HepG2 (cell line): Measurements from ENCODE around the gene MPZL3. TPM values are rescaled to one million over a fixed set of nuclear protein-coding genes. Genes with fewer than 3 reads are reported as not detected.

Experiments used
- ATAC-seq: fragments of 200-7000 bp; cut with Tn5 transposase; 3 replicates; pipeline ENCODE4 v1.9.1; 2020; ENCODE audit warnings: mild to moderate bottlenecking, moderate library complexity
- BruUV-seq: library from RNA; stranded (reverse); fragments of 400-500 nt; replicated peaks from 2 replicates; lab custom pipeline; 2021; lab: Mats Ljungman, UMichigan
- CTCF ChIA-PET: fragments of 300-600 bp; formaldehyde crosslinking; extraction: SDS; loops from one replicate; lab custom pipeline; 2021; ENCODE audit warnings: low total read pairs, inconsistent platforms, low intra/inter-chr PET ratio; lab: Yijun Ruan, JAX
- POLR2A ChIA-PET: fragments of 350-600 bp; sonication (Branson Sonifier 250); formaldehyde crosslinking; loops from one replicate; lab custom pipeline; 2020; ENCODE audit warnings: antibody characterized with exemption, inconsistent platforms; lab: Yijun Ruan, JAX
- DNase-seq: peaks from one replicate; pipeline ENCODE4 v3.0.0-alpha.2; 2015; ENCODE audit warnings: low spot score
- FAIRE-seq: peaks from 3 replicates; lab custom pipeline; 2011; peaks lifted over from hg19 to GRCh38; lab: Jason Lieb, UNC
- H2AFZ ChIP-seq: one replicate; pipeline ENCODE4 v1.6.1; 2011; ENCODE audit warnings: low read length, inconsistent platforms
- H3K27ac ChIP-seq: fragments of 300-600 bp; 3 replicates; pipeline ENCODE4 v1.8.0; 2011; ENCODE audit warnings: mixed run types, mild to moderate bottlenecking, mixed read lengths, low read length, inconsistent platforms; ENCODE audit not compliant: insufficient read depth; ENCODE audit errors: extremely low read length
- H3K27me3 ChIP-seq, 2 experiments: fragments of 200-600 bp in 1 of 2; 2 replicates in 1 of 2; 3 replicates in 1 of 2; pipeline versions ENCODE4 v1.6.0 to v1.8.0; 2011; ENCODE audit warnings: low read length in 2 of 2, mild to moderate bottlenecking in 2 of 2, moderate library complexity in 2 of 2, inconsistent platforms in 1 of 2; ENCODE audit not compliant: insufficient read depth in 2 of 2, control insufficient read depth in 1 of 2
- H3K36me3 ChIP-seq, 2 experiments: fragments of 200-600 bp in 1 of 2; replicated peaks in 1 of 2; 2 replicates in 1 of 2; 3 replicates in 1 of 2; pipeline versions ENCODE4 v1.5.1 to v1.8.0; 2011; ENCODE audit warnings: low read length in 2 of 2, inconsistent platforms in 1 of 2; ENCODE audit not compliant: insufficient read depth in 2 of 2, control insufficient read depth in 1 of 2
- H3K4me1 ChIP-seq: 2 replicates; pipeline ENCODE4 v1.5.1; 2012; ENCODE audit warnings: low read length, inconsistent platforms; ENCODE audit not compliant: insufficient read depth
- H3K4me2 ChIP-seq: 2 replicates; pipeline ENCODE4 v1.6.0; 2011; ENCODE audit warnings: low read depth, low read length, inconsistent platforms
- H3K4me3 ChIP-seq, 3 experiments: fragments of 200-600 bp in 1 of 3; sonication (generic), shearing (Covaris generic) in 1 of 3; replicated peaks in 1 of 3; 2 replicates each; pipeline ENCODE4 v1.5.1; 2011 to 2016; ENCODE audit warnings: low read length in 3 of 3, inconsistent platforms in 2 of 3, low read depth in 2 of 3, mild to moderate bottlenecking in 2 of 3, control low read depth in 1 of 3, mixed read lengths in 1 of 3; ENCODE audit not compliant: insufficient read depth in 1 of 3
- H3K79me2 ChIP-seq: one replicate; pipeline ENCODE4 v1.6.1; 2011; ENCODE audit warnings: low read length, inconsistent platforms; ENCODE audit not compliant: insufficient read depth
- H3K9ac ChIP-seq: 2 replicates; pipeline ENCODE4 v1.6.0; 2011; ENCODE audit warnings: mild to moderate bottlenecking, low read depth, low read length, inconsistent platforms; ENCODE audit not compliant: insufficient read depth
- H3K9me3 ChIP-seq: 2 replicates; pipeline ENCODE4 v1.5.1; 2012; ENCODE audit warnings: mild to moderate bottlenecking, low read length
- H4K20me1 ChIP-seq: 2 replicates; pipeline ENCODE4 v1.6.0; 2011; ENCODE audit warnings: inconsistent platforms, mild to moderate bottlenecking, low read length, moderate library complexity; ENCODE audit not compliant: insufficient read depth
- GFI1 ChIP-seq: sonication (generic); formaldehyde crosslinking; IDR thresholded peaks from 2 replicates; pipeline ENCODE4 v1.5.0; 2020; ENCODE audit warnings: missing genetic modification reagents, mild to moderate bottlenecking, borderline replicate concordance
- GZF1 ChIP-seq: sonication (generic); formaldehyde crosslinking; IDR thresholded peaks from 2 replicates; pipeline ENCODE4 v1.5.1; 2020; ENCODE audit warnings: mild to moderate bottlenecking, missing genetic modification reagents
- KAT8 ChIP-seq: IDR thresholded peaks from 2 replicates; pipeline ENCODE4 v1.6.1; 2016; ENCODE audit warnings: missing genetic modification reagents, missing compliant biosample characterization
- NCOA2 ChIP-seq: sonication (generic); formaldehyde crosslinking; IDR thresholded peaks from 2 replicates; pipeline ENCODE4 v1.8.0; 2022; ENCODE audit warnings: inconsistent platforms
- RAD21 ChIP-seq: fragments of 450-650 bp; formaldehyde crosslinking; IDR thresholded peaks from 2 replicates; pipeline ENCODE4 v1.5.0; 2020; ENCODE audit warnings: mild to moderate bottlenecking
- REPIN1 ChIP-seq: sonication (generic); formaldehyde crosslinking; IDR thresholded peaks from 2 replicates; pipeline ENCODE4 v1.8.0; 2022; ENCODE audit warnings: missing genetic modification reagents, low read depth, mild to moderate bottlenecking, borderline replicate concordance
- SMC3 ChIP-seq: IDR thresholded peaks from 2 replicates; pipeline ENCODE4 v1.6.1; 2011; ENCODE audit warnings: low read length, improper control_type of control experiment
- SOX5 ChIP-seq: IDR thresholded peaks from 2 replicates; pipeline ENCODE4 v1.6.1; 2016; ENCODE audit warnings: borderline replicate concordance
- SRY ChIP-seq: sonication (generic); formaldehyde crosslinking; IDR thresholded peaks from 2 replicates; pipeline ENCODE4 v1.8.0; 2022; ENCODE audit warnings: mild to moderate bottlenecking, missing genetic modification reagents
- ZFP41 ChIP-seq: sonication (generic); formaldehyde crosslinking; IDR thresholded peaks from 2 replicates; pipeline ENCODE4 v1.4.0; 2020; ENCODE audit warnings: mild to moderate bottlenecking, missing genetic modification reagents, borderline replicate concordance
- ZNF3 ChIP-seq: IDR thresholded peaks from 2 replicates; pipeline ENCODE4 v1.7.0; 2017; ENCODE audit warnings: inconsistent platforms
- ZNF800 ChIP-seq: sonication (generic); formaldehyde crosslinking; IDR thresholded peaks from 2 replicates; pipeline ENCODE4 v1.4.0; 2020; ENCODE audit warnings: missing genetic modification reagents
- WGBS: methylation state at CpG from one replicate; pipeline ENCODE4 v1.1.6; 2017; ENCODE audit warnings: low lambda C conversion rate; 5-methylcytosine and 5-hydroxymethylcytosine counted together
- in situ Hi-C: cut with HindIII; loops from 2 replicates; pipeline ENCODE4 v1.10.0; 2017; ENCODE audit warnings: low pct_unique_long_range_greater_than_20kb; ENCODE audit not compliant: extremely low pct_ligation_motif_present
- intact Hi-C: fragments of 100-400 bp; cut with micrococcal nuclease; formaldehyde crosslinking; loops from one replicate; pipeline ENCODE4 v1.10.0; 2022; ENCODE audit not compliant: unreplicated experiment
- polyA plus RNA-seq, 8 experiments: library from polyadenylated mRNA; depleted of rRNA in 3 of 8; stranded (reverse) in 7 of 8; unstranded in 1 of 8; fragments of >200 nt; fragmentation: Illumina TruSeq in 4 of 8; extraction: Trizol in 4 of 8; gene quantifications; 2 replicates each; pipeline versions ENCODE4 v1.2.1 to v1.2.3, GENCODE V29; 2011 to 2016; ENCODE audit warnings: low read depth in 4 of 8, missing spikeins in 1 of 8, mixed read lengths in 1 of 8; ENCODE audit not compliant: insufficient read depth in 1 of 8
- total RNA-seq, 5 experiments: library from RNA; depleted of rRNA; stranded (reverse); fragments of >200 nt; fragmentation: Illumina TruSeq; extraction: Trizol; gene quantifications; 2 replicates each; pipeline ENCODE4 v1.2.3, GENCODE V29; 2016; ENCODE audit warnings: low read depth in 1 of 5
- TF ChIP-seq, protein P1 (sequence below): sonication (generic); IDR thresholded peaks from 2 replicates; pipeline ENCODE4 v1.6.1; 2016; ENCODE audit warnings: low read depth, borderline replicate concordance
- TF ChIP-seq, protein P2 (sequence below): sonication (generic); formaldehyde crosslinking; IDR thresholded peaks from 2 replicates; pipeline ENCODE4 v1.4.0; 2020; ENCODE audit warnings: low read depth, mild to moderate bottlenecking, missing genetic modification reagents

The MPZL3 gene
- total and polyA plus RNA-seq, 2 of the 13 experiments (the other 11 are each of a cell fraction or from before 2014, with no cell fraction given): 5.3 to 9.3 TPM

DNA sequence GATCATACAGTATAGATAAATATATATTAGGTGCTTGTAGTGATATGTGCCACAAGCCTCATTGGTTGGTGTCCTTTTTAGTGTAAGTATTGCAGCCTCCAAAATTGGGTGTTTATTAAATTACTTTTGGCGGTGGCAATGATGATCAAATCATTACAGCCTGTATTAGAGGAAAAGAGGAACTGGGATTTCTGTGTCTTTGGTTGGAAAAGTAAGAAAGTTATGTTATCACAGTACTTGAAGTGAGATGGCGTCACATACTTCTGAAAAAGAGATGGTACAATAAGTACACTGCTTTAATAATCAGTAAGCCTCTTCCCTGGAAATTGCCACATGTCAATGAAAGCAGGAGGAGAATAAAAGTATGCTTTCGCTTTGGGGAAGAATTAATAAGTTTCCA is 523 bp upstream of the MPZL3 start:
- intact Hi-C loops: loop anchor here (1.0 kb wide), 1 partner anchor 40 kb away; no protein-coding TSS in a partner anchor
- in situ Hi-C loops: loop anchor here (5.0 kb wide), 1 partner anchor 55 kb away; no protein-coding TSS in a partner anchor
- Histone ChIP-seq H3K36me3 (peaks cover 2 to 6% of the 10 kb centered on the region in 2 experiments; a peak in 1 of 5 replicates), H3K27ac (peak overlapping the region; percentile 98), H3K9me3 (no peaks in the 10 kb centered on the region), H3K27me3 (no peaks in the 10 kb centered on the region; a peak in 1 of 5 replicates), H4K20me1 (no peaks in the 10 kb centered on the region), H3K9ac (peak overlapping the region; percentile 91; the same call in 1 of the 2 replicates), H3K4me2 (peak overlapping the region; percentile 71), H2AFZ (peak overlapping the region; percentile 90), H3K4me3 (peak overlapping the region; percentile 88 to 98 (median 89); a peak in 3 of 6 replicates), H3K79me2 (peaks cover 2% of the 10 kb centered on the region), H3K4me1 (peaks cover 21% of the 10 kb centered on the region)
- POLR2A ChIA-PET: interaction anchor here (1.2 to 2.8 kb wide), 8 partner anchors 11 to 107 kb away, joined by 3 to 23 read pairs (median 10); partner anchors contain the start of genes MPZL2 and UBE4A
- CTCF ChIA-PET: no interaction called here
- WGBS: 95% methylated on average over 3 of the region's 3 CpGs
- ATAC-seq (no peak), DNase-seq (no peak), FAIRE-seq (no peak)
- BruUV-seq: no TSS peak
- no peak for TF ChIP-seq SOX5 (CRISPR knock-in tag)
- TF ChIP-seq SRY (CRISPR knock-in tag): peak; percentile 10; the same call in 1 of the 2 replicates

DNA sequence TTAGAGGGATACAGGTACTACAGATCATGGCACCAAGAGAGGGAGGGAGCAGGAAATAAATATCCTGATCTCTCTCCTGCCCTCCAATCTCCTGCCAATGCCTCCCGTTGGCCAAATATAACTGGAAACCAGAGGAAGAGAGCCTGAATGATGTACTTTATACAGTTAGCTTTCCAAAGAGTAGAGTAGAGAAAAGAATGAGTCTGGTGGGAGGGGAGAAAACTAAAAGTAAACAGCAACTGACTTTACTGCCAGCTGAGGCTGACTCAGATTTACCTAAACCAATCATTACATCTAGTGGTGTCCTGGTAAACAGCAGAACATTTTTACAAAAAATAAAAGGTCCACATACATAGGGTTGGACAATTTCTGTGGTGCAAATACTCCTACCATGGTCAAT is 5.1 kb downstream of the MPZL3 start:
- H3K9me3 ChIP-seq: no peaks in the 10 kb centered on the region
- no TSS peak for BruUV-seq
- ChIA-PET CTCF (no interaction called here), POLR2A (interaction anchor here (1.0 to 1.5 kb wide), 2 partner anchors 35 to 48 kb away, joined by 5 read pairs; no protein-coding TSS in a partner anchor)
- no peak overlapping the region for H2AFZ ChIP-seq
- H4K20me1 ChIP-seq: no peaks in the 10 kb centered on the region
- no peaks in the 10 kb centered on the region for H3K36me3 ChIP-seq
- in situ Hi-C loops: no loop called here
- H3K27me3 ChIP-seq: no peaks in the 10 kb centered on the region; a peak in 1 of 5 replicates
- peak; percentile 73 for ATAC-seq
- intact Hi-C loops: loop anchor here (2.0 kb wide), 1 partner anchor 50 kb away; no protein-coding TSS in a partner anchor
- no peak overlapping the region for H3K27ac ChIP-seq
- 20% methylated on average over 1 of the region's 1 CpG for WGBS
- peak; percentile 60 for DNase-seq
- FAIRE-seq: no peak
- H3K4me2 ChIP-seq: peak overlapping the region; percentile 41
- 0 out of 2 replicates have a peak overlapping the region, but pooled peaks have one; percentile 27 for H3K9ac ChIP-seq
- peaks cover 5% of the 10 kb centered on the region for H3K79me2 ChIP-seq
- peaks cover 49% of the 10 kb centered on the region for H3K4me1 ChIP-seq
- no peak overlapping the region for H3K4me3 ChIP-seq
- no peak for TF ChIP-seq ZFP41 (CRISPR knock-in tag)
- peak; percentile 4; the same call in 1 of the 2 replicates for TF ChIP-seq SMC3
- no peak for TF ChIP-seq NCOA2
- no peak for TF ChIP-seq ZNF3 (CRISPR knock-in tag)
- TF ChIP-seq ZNF800 (CRISPR knock-in tag): no peak
- TF ChIP-seq, protein P1, sequence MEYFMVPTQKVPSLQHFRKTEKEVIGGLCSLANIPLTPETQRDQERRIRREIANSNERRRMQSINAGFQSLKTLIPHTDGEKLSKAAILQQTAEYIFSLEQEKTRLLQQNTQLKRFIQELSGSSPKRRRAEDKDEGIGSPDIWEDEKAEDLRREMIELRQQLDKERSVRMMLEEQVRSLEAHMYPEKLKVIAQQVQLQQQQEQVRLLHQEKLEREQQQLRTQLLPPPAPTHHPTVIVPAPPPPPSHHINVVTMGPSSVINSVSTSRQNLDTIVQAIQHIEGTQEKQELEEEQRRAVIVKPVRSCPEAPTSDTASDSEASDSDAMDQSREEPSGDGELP: peak; percentile 83; the same call in 1 of the 2 replicates
- no peak for TF ChIP-seq GZF1
- peak; percentile 29; the same call in 1 of the 2 replicates for TF ChIP-seq GFI1 (CRISPR knock-in tag)
- TF ChIP-seq, protein P2, sequence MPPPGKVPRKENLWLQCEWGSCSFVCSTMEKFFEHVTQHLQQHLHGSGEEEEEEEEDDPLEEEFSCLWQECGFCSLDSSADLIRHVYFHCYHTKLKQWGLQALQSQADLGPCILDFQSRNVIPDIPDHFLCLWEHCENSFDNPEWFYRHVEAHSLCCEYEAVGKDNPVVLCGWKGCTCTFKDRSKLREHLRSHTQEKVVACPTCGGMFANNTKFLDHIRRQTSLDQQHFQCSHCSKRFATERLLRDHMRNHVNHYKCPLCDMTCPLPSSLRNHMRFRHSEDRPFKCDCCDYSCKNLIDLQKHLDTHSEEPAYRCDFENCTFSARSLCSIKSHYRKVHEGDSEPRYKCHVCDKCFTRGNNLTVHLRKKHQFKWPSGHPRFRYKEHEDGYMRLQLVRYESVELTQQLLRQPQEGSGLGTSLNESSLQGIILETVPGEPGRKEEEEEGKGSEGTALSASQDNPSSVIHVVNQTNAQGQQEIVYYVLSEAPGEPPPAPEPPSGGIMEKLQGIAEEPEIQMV (CRISPR knock-in tag): no peak
- no peak for TF ChIP-seq REPIN1
- TF ChIP-seq RAD21 (CRISPR knock-in tag): 0 out of 2 replicates have a peak, but pooled peaks have one; percentile 22
- TF ChIP-seq KAT8 (CRISPR knock-in tag): 0 out of 2 replicates have a peak, but pooled peaks have one; percentile 29
